Activated naive CD8-positive, alpha-beta T cell treated with anti-CD3 and anti-CD28 coated beads, Interleukin-2, amount 10 ng/mL, durations not matched to agents 7 days and 5 days (primary cell): ENCODE data around the gene ISCU. TPM values are rescaled to one million over a fixed set of nuclear protein-coding genes. Genes with fewer than 3 reads are reported as not detected.
"Not testable (repeated sequence)": the region's sequence is repeated elsewhere in the genome, so short reads cannot be mapped to it uniquely, and the experiment has no call there.

ENCODE experiments used
- ATAC-seq: fragments of 150-1000 bp; cut with Tn5 transposase; one replicate; pipeline ENCODE4 v1.10.0; 2021; ENCODE audit warnings: low read depth, moderate library complexity
- POLR2A ChIA-PET: fragments of 350-600 bp; sonication (Branson Sonifier 250); formaldehyde crosslinking; loops from one replicate; lab custom pipeline; 2021; ENCODE audit warnings: antibody characterized with exemption; lab: Charles Lee
- DNase-seq: peaks from one replicate; pipeline ENCODE4 v3.0.0; 2021
- H3K27ac Mint-ChIP-seq: one replicate; pipeline ENCODE4 v1.8.0; 2022; ENCODE audit warnings: mild to moderate bottlenecking, mixed read lengths
- H3K27me3 Mint-ChIP-seq: one replicate; pipeline ENCODE4 v1.8.0; 2022; ENCODE audit warnings: mild to moderate bottlenecking, moderate library complexity, mixed read lengths
- H3K36me3 Mint-ChIP-seq: one replicate; pipeline ENCODE4 v1.8.0; 2021; ENCODE audit warnings: mild to moderate bottlenecking, mixed read lengths
- H3K4me1 Mint-ChIP-seq: one replicate; pipeline ENCODE4 v1.8.0; 2021; ENCODE audit warnings: mixed read lengths
- H3K4me3 Mint-ChIP-seq: one replicate; pipeline ENCODE4 v1.8.0; 2022; ENCODE audit warnings: mild to moderate bottlenecking, moderate library complexity, mixed read lengths
- H3K9me3 Mint-ChIP-seq: one replicate; pipeline ENCODE4 v1.8.0; 2021; ENCODE audit warnings: mixed read lengths
- total RNA-seq, 2 experiments: library from RNA; stranded (reverse); gene quantifications; one replicate each; pipeline ENCODE4 v1.2.3, GENCODE V29; 2021

The ISCU gene
- total RNA-seq, 2 experiments from 2014 or later, result 86.8 to 89.6 TPM

DNA sequence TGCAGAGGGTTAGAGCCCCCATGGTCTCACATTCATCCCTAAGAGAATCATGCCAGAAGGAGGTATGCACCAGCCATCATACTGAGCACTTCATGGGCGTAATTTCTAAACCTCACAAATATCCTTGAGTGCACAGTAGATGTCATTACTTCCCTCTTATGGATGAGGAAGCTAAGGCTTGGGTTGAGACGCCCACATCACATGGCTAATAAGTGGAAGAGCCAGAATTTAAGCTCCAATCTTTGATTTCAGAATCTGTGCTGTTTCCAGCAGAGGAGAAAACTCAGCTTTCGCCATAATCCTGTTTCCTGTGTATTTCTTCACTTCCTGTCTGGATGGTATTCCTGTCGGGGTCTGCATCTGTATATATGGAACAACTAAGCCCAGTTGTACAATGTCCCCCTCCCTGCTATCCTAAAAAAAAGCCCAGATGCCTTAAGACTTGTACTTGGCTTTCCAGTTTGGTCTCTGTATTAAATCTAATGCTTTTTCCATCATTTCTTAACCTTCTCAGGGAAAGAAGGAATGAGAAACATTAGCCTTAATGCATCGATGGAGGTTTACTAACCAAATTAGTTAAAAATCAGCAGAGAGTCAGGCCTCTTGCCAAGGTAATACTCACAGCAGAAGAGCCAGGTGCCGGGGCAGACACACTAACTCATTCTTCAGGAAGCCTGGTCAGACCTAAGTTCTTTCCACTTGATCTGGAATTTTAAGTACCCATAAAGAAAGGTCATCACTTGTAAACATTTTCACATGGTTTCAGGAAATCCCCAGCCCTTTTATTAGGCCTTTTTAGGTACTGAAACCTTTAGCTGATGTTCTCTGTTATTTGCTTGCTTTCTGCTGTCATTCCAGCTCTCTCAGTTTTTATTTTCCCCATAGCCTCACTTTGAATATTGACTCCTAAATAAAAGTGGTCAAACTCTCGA is 5.3 kb downstream of the ISCU start:
- ATAC-seq (no peak), DNase-seq (no peak)
- no peaks in the 10 kb centered on the region for H3K9me3 Mint-ChIP-seq
- H3K27ac Mint-ChIP-seq, result peak overlapping the region; percentile 91
- POLR2A ChIA-PET, result interaction anchor here (0.6 to 12.2 kb wide), 8 partner anchors 9 to 1661 kb away, joined by 3 to 135 read pairs (median 4); partner anchors contain the start of gene SELPLG
- no peaks in the 10 kb centered on the region for H3K27me3 Mint-ChIP-seq
- peak overlapping the region; percentile 76 for H3K4me3 Mint-ChIP-seq
- H3K36me3 Mint-ChIP-seq, result peaks cover 23% of the 10 kb centered on the region
- H3K4me1 Mint-ChIP-seq, result peaks cover 49% of the 10 kb centered on the region

DNA sequence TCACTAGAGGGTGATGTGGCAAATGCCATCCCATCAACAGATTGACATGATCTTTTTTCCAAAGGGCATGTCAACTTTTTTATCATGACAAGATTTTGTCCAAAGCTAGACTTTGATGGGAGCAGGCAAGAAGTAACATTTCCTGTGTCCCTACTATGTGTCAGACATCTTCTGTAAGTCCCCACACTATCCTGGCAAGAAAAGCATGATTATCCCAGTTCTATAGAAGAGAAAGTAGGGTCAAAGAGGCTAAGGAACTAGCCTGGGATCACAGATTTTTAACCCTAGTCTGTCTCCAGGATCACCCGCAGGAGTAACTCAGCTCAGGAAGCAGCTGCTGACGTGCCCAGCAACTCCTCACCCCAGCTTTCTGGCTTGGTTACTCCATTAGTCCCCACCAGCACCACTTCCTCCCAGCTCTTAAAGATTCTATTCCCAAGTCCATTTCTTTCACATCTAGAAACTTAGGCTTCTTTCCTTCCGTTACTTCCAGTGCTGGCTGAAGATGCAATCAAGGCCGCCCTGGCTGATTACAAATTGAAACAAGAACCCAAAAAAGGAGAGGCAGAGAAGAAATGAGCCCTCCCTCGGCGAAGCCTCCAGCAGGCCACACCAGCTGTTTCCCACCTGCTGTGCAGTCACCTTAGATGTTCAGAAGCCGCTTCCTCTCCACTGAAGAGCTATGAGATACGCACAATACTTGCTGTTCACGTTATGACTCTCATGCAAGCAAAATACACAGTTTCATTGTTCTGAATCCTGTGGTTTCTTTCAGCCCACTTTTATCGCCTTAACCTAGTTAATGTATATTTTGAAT is 6.2 kb downstream of the ISCU start:
- ATAC-seq (peak; percentile 100), DNase-seq (peak; percentile 67)
- Mint-ChIP-seq H3K36me3 (peaks cover 23% of the 10 kb centered on the region), H3K27ac (peak overlapping the region; percentile 91), H3K4me1 (peaks cover 46% of the 10 kb centered on the region), H3K27me3 (no peaks in the 10 kb centered on the region), H3K9me3 (no peaks in the 10 kb centered on the region), H3K4me3 (peak overlapping the region; percentile 76)
- POLR2A ChIA-PET, result interaction anchor here (0.7 to 12.2 kb wide), 8 partner anchors 8 to 95 kb away, joined by 3 to 135 read pairs (median 4); partner anchors contain the start of gene SELPLG

GRCh38 chr12:108570743-108571608 is 8.6 kb downstream of the ISCU start:
- DNase-seq (no peak), ATAC-seq (no peak)
- Mint-ChIP-seq H3K4me3 (no peak overlapping the region), H3K9me3 (peaks cover 2% of the 10 kb centered on the region), H3K36me3 (peaks cover 17% of the 10 kb centered on the region), H3K4me1 (peaks cover 54% of the 10 kb centered on the region), H3K27ac (peak overlapping the region; percentile 2), H3K27me3 (peaks cover 3% of the 10 kb centered on the region)
- POLR2A ChIA-PET, result interaction anchor here (1.5 to 12.2 kb wide), 3 partner anchors 9 to 49 kb away, joined by 3 to 135 read pairs (median 5); partner anchors contain the start of genes ISCU and SART3

DNA sequence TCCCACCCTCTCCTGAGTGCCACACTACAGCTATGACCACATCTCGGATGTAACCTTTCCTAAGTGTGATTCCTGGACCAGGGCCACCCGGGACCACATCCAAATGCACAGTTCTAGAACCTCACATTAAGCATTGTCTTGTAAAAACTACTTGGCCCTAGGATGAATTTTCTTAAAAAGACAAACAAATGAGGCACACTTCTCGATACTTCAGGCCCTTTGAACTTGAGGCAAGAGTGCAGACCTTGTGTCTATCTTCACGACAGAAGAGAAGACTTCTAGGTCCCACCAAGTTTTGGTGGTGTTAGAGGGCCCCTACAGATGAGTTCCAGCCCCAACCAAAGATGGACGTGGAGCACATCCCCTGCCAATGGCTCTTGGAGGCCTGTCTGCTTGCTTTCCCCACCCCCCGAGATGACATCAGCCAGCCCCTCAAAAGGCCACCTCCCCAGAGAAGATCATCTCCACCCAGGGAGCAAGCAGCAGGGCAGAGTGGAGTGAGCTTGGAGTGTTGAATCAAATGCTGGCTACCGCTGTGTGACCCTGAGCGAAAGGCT is 9.3 kb downstream of the ISCU start:
- no peak overlapping the region for H3K27ac Mint-ChIP-seq
- no peak for ATAC-seq
- POLR2A ChIA-PET, result interaction anchor here (12.2 kb wide), 1 partner anchor 48 kb away, joined by 135 read pairs; no protein-coding TSS in a partner anchor
- no peak overlapping the region for H3K4me3 Mint-ChIP-seq
- DNase-seq, result no peak
- peaks cover 3% of the 10 kb centered on the region for H3K27me3 Mint-ChIP-seq
- H3K36me3 Mint-ChIP-seq, result peaks cover 17% of the 10 kb centered on the region
- H3K4me1 Mint-ChIP-seq, result peaks cover 59% of the 10 kb centered on the region
- peaks cover 2% of the 10 kb centered on the region for H3K9me3 Mint-ChIP-seq

DNA sequence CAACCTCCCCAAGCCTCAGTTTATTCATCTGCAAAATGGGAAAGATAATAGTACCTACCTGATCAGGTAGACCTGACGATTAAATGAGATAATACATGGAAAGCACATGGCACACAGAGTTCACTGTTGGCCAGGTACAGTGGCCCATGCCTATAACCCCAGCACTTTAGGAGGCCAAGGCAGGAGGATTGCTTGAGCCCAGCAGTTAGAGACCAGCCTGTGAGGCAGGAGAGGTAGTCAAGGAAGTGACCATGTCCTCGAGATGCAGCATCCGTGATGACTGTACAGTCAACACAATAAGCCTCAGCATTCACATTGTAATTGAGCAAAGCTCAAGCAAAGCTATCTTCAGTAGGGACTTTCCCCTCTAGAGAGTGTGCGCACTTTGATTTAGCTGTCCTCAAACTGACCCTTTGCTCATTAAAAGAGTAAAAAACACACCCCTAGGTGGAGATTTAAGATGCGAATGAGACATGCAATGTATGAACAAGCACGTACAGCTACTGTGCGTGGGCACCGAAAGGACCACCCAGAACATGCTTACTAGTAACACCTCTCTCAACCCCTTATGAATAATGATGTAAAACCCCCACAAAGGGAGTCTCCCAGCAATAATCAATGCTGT is 9.9 kb downstream of the ISCU start:
- Mint-ChIP-seq H3K9me3 (peaks cover 2% of the 10 kb centered on the region), H3K4me3 (no peak overlapping the region), H3K36me3 (peaks cover 13% of the 10 kb centered on the region), H3K27ac (no peak overlapping the region), H3K27me3 (peaks cover 3% of the 10 kb centered on the region), H3K4me1 (peaks cover 58% of the 10 kb centered on the region)
- no peak for DNase-seq
- POLR2A ChIA-PET, result interaction anchor here (0.8 to 0.9 kb wide), 2 partner anchors 63 to 74 kb away, joined by 4 to 5 read pairs; no protein-coding TSS in a partner anchor
- ATAC-seq, result no peak

- H3K4me3 Mint-ChIP-seq, result no peak overlapping the region
- ATAC-seq (no peak), DNase-seq (no peak)
- POLR2A ChIA-PET, result interaction anchor here (0.9 to 1.0 kb wide), 2 partner anchors 19 to 62 kb away, joined by 4 read pairs; no protein-coding TSS in a partner anchor
- H3K36me3 Mint-ChIP-seq, result peaks cover 10% of the 10 kb centered on the region
- peaks cover 3% of the 10 kb centered on the region for H3K27me3 Mint-ChIP-seq
- H3K4me1 Mint-ChIP-seq, result peaks cover 54% of the 10 kb centered on the region
- no peak overlapping the region for H3K27ac Mint-ChIP-seq
- peaks cover 5% of the 10 kb centered on the region for H3K9me3 Mint-ChIP-seq
Measured at GRCh38 chr12:108573317-108573716, 10.9 kb downstream of the ISCU start.

GRCh38 chr12:108574276-108574675 is 11.9 kb downstream of the ISCU start:
- peaks cover 13% of the 10 kb centered on the region for H3K9me3 Mint-ChIP-seq
- H3K36me3 Mint-ChIP-seq, result peaks cover 11% of the 10 kb centered on the region
- H3K4me1 Mint-ChIP-seq, result peaks cover 51% of the 10 kb centered on the region
- DNase-seq, H3K27me3 Mint-ChIP-seq, H3K4me3 Mint-ChIP-seq, ATAC-seq, H3K27ac Mint-ChIP-seq: not testable (repeated sequence)
- POLR2A ChIA-PET, result interaction anchor here (0.6 to 1.0 kb wide), 2 partner anchors 9 to 673 kb away, joined by 3 to 4 read pairs; no protein-coding TSS in a partner anchor

DNA sequence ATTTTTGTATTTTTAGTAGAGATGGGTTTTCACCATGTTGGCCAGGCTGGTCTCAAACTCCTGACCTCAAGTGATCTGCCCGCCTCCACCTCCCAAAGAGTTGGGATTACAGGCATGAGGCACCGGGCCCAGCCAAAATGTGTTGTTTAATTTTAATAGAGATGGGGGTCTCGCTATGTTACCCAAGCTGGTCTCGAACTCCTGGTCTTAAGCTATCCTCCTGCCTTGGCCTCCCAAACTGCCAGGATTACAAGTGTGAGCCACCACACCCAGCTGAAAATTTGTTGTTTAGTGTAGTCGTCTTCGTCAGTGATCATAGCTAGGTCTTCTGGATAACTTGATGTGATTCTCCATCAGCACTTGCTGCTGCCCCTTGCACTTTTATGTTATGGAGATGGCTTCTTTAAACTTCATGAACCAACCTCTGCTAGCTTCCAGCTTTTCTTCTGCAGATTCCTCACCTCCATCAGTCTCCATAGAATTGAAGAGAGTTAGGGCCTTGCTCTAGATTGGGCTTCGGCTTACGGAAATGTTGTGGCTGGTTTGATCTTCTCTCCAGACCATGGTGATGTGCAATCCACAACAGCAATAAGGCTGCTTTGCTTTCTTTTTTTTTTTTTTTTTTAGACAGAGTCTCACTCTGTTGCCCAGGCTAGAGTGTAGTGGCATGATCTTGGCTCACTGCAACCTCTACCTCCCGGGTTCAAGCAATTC is 13.0 kb downstream of the ISCU start:
- POLR2A ChIA-PET, result interaction anchor here (0.7 to 1.2 kb wide), 4 partner anchors 11 to 60 kb away, joined by 3 read pairs; no protein-coding TSS in a partner anchor
- Mint-ChIP-seq H3K4me3 (peak overlapping the region; percentile 62), H3K27ac (peak overlapping the region; percentile 83), H3K27me3 (peaks cover 7% of the 10 kb centered on the region), H3K36me3 (peaks cover 8% of the 10 kb centered on the region), H3K4me1 (peaks cover 45% of the 10 kb centered on the region), H3K9me3 (peaks cover 13% of the 10 kb centered on the region)
- DNase-seq, result no peak
- ATAC-seq, result peak; percentile 65

DNA sequence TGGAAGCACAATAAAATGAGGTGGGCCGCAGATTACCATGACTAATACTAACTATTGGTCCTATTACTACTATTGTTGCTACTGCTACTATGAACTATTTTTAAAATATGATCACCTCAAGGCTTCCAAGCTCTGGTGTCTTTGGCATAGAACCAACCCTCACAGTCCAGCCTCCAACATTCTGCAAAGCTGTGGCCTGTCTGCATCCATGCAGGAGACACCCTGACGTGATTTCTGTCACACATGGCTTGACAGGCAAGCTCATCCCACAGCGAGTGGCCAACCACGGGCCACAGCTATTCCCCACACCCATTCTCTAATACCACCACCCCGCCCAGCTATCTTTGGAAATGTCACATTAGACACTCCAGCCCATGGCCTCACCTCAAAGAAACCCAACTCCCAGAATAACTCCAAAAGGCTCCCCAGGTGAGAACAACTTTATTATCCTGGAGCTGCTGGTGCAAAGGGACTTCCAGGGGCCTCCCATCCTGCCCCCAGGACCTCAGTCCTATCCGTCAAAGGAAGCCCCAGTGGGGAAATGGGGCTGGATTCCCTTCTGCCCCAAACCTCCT is 14.4 kb downstream of the ISCU start:
- no peak overlapping the region for H3K4me3 Mint-ChIP-seq
- H3K27ac Mint-ChIP-seq, result no peak overlapping the region
- peaks cover 8% of the 10 kb centered on the region for H3K36me3 Mint-ChIP-seq
- peaks cover 40% of the 10 kb centered on the region for H3K4me1 Mint-ChIP-seq
- H3K9me3 Mint-ChIP-seq, result peaks cover 13% of the 10 kb centered on the region
- H3K27me3 Mint-ChIP-seq, result peaks cover 7% of the 10 kb centered on the region
- DNase-seq (no peak), ATAC-seq (no peak)
- POLR2A ChIA-PET, result interaction anchor here (1.1 to 1.6 kb wide), 3 partner anchors 8 to 39 kb away, joined by 3 to 4 read pairs (median 3); no protein-coding TSS in a partner anchor

DNA sequence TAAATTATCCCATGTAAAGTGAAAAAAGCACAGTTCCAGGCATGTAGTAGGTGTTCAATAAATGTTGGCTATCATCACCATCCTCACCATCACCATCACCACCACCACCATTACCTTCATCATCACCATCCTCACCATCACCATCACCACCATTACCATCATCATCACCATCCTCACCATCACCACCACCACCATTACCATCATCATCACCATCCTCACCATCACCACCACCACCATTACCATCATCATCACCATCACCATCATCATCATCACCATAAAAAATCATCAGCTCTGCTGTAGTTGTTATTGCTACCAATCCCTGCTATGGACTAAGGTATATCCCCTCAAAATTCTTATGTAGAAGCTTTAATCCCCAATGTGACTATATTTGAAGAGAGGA is 15.1 kb downstream of the ISCU start:
- DNase-seq (no peak), ATAC-seq (no peak)
- POLR2A ChIA-PET, result interaction anchor here (0.7 to 1.6 kb wide), 3 partner anchors 9 to 39 kb away, joined by 3 to 4 read pairs (median 3); no protein-coding TSS in a partner anchor
- Mint-ChIP-seq H3K27ac (no peak overlapping the region), H3K27me3 (peaks cover 7% of the 10 kb centered on the region), H3K4me3 (no peak overlapping the region), H3K9me3 (peaks cover 13% of the 10 kb centered on the region), H3K4me1 (peaks cover 40% of the 10 kb centered on the region), H3K36me3 (peaks cover 8% of the 10 kb centered on the region)

- no peak for DNase-seq
- ATAC-seq, result no peak
- POLR2A ChIA-PET, result interaction anchor here (0.7 kb wide), 1 partner anchor 14 kb away, joined by 3 read pairs; no protein-coding TSS in a partner anchor
- Mint-ChIP-seq H3K36me3 (peaks cover 8% of the 10 kb centered on the region), H3K4me3 (no peak overlapping the region), H3K4me1 (peaks cover 40% of the 10 kb centered on the region), H3K27ac (peak overlapping the region; percentile 45), H3K27me3 (peaks cover 7% of the 10 kb centered on the region), H3K9me3 (peaks cover 13% of the 10 kb centered on the region)
Measured at GRCh38 chr12:108578264-108578663, 15.9 kb downstream of the ISCU start.
